Stomach (tissue), 9 donors: ENCODE measurements around the gene TRAPPC10. TPM values are rescaled to one million over a fixed set of nuclear protein-coding genes. Genes with fewer than 3 reads are reported as not detected.

Experiments
- DNase-seq, 2 donors: peaks; one replicate each; pipeline versions ENCODE4 v3.0.0 to v3.0.0-alpha.2; 2013 to 2019
- H3K27ac ChIP-seq, 5 donors: fragments of 200-600 bp in 4 of 5; sonication (generic) in 4 of 5; one replicate each; pipeline ENCODE4 v1.5.1; 2013 to 2019; ENCODE audit warnings: mild to moderate bottlenecking in 1 of 5, moderate library complexity in 1 of 5
- H3K27me3 ChIP-seq, 3 donors: fragments of 200-600 bp; sonication (generic); one replicate each; pipeline ENCODE4 v1.5.1; 2017 to 2019; ENCODE audit warnings: mixed run types in 1 of 3
- H3K36me3 ChIP-seq, 4 donors: fragments of 200-600 bp; sonication (generic); 1 replicate in 3 of 4; 2 replicates in 1 of 4; pipeline ENCODE4 v1.5.1; 2016 to 2019
- H3K4me1 ChIP-seq, 4 donors: fragments of 200-600 bp; sonication (generic); one replicate each; pipeline ENCODE4 v1.5.1; 2016 to 2019
- H3K4me3 ChIP-seq, 4 donors: fragments of 200-600 bp; sonication (generic) in 3 of 4; one replicate each; pipeline ENCODE4 v1.5.1; 2016 to 2019; ENCODE audit warnings: mild to moderate bottlenecking in 1 of 4
- H3K9me3 ChIP-seq, 4 donors: fragments of 200-600 bp; sonication (generic); one replicate each; pipeline ENCODE4 v1.5.1; 2016 to 2019
- EP300 ChIP-seq: sonication (generic); formaldehyde crosslinking; IDR thresholded peaks from one replicate; pipeline ENCODE4 v1.6.1; 2017; ENCODE audit warnings: antibody characterized with exemption
- POLR2A ChIP-seq, 4 donors: fragments of 450-650 bp; IDR thresholded peaks; one replicate each; pipeline ENCODE4 v1.6.1; 2016; ENCODE audit warnings: antibody characterized with exemption in 4 of 4, control low read depth in 2 of 4, mild to moderate bottlenecking in 1 of 4, moderate library complexity in 1 of 4
- POLR2AphosphoS5 ChIP-seq, 3 donors: sonication (generic); formaldehyde crosslinking; IDR thresholded peaks; one replicate each; pipeline ENCODE4 v1.6.1; 2016; ENCODE audit warnings: antibody characterized with exemption in 3 of 3
- WGBS, 5 donors: extraction: QIAGEN DNeasy Blood & Tissue Kit in 3 of 5; methylation state at CpG; one replicate each; pipeline versions ENCODE4 v1.1.5 to v1.1.7; 2013 to 2018; 5-methylcytosine and 5-hydroxymethylcytosine counted together
- intact Hi-C: fragments of 100-400 bp; cut with DNase I; formaldehyde crosslinking; loops from one replicate; pipeline ENCODE4 v1.15.1; 2023; ENCODE audit warnings: low total_unique reads
- polyA plus RNA-seq, 3 donors: library from polyadenylated mRNA; stranded (reverse); fragments of 200-250 nt; gene quantifications; one replicate each; pipeline ENCODE4 v1.2.3, GENCODE V29; 2013
- total RNA-seq, 5 donors: library from RNA; depleted of rRNA; stranded (reverse); fragments of >200 nt; gene quantifications; one replicate each; pipeline versions ENCODE4 v1.1.0 to v1.2.3, GENCODE V29; 2014 to 2016
- TF ChIP-seq, protein P1 (sequence below), 7 experiments: fragments of 450-650 bp in 4 of 7; fragments of 200-600 bp in 3 of 7; sonication (generic) in 3 of 7; IDR thresholded peaks; one replicate each; pipeline ENCODE4 v1.5.1; 2016 to 2019; ENCODE audit warnings: antibody characterized with exemption in 7 of 7, control low read depth in 2 of 7, mild to moderate bottlenecking in 1 of 7
- donor health status: healthy with polysubstance abuse.
- donor health status: Bipolar disorder and iron deficiency.
- donor health status: healthy.

The TRAPPC10 gene
- total and polyA plus RNA-seq, 8 donors, result 3.7 to 88.1 (median 23.7) TPM

GRCh38 chr21:44057960-44058651, 46.0 kb downstream of the TRAPPC10 start:
- H3K27ac ChIP-seq, result no peak overlapping the region
- no peaks in the 10 kb centered on the region for H3K9me3 ChIP-seq
- H3K36me3 ChIP-seq, result peaks cover 29 to 90% (median 86%) of the 10 kb centered on the region in 4 donors
- TF ChIP-seq POLR2AphosphoS5 (IDR thresholded peaks at IDR 0.05) (no peak), EP300 (no peak), POLR2A (IDR thresholded peaks at IDR 0.05) (no peak)
- TF ChIP-seq, protein P1, sequence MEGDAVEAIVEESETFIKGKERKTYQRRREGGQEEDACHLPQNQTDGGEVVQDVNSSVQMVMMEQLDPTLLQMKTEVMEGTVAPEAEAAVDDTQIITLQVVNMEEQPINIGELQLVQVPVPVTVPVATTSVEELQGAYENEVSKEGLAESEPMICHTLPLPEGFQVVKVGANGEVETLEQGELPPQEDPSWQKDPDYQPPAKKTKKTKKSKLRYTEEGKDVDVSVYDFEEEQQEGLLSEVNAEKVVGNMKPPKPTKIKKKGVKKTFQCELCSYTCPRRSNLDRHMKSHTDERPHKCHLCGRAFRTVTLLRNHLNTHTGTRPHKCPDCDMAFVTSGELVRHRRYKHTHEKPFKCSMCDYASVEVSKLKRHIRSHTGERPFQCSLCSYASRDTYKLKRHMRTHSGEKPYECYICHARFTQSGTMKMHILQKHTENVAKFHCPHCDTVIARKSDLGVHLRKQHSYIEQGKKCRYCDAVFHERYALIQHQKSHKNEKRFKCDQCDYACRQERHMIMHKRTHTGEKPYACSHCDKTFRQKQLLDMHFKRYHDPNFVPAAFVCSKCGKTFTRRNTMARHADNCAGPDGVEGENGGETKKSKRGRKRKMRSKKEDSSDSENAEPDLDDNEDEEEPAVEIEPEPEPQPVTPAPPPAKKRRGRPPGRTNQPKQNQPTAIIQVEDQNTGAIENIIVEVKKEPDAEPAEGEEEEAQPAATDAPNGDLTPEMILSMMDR (IDR thresholded peaks at IDR 0.05), result no peak
- DNase-seq, result no peak
- H3K27me3 ChIP-seq, result no peaks in the 10 kb centered on the region
- peaks cover 0 to 6% (median 2%) of the 10 kb centered on the region in 4 donors for H3K4me1 ChIP-seq
- intact Hi-C loops, result no loop called here
- no peak overlapping the region for H3K4me3 ChIP-seq
- 88 to 96% (median 92%) methylated on average over 15 of the region's 15 CpGs for WGBS, 5 donors

DNA sequence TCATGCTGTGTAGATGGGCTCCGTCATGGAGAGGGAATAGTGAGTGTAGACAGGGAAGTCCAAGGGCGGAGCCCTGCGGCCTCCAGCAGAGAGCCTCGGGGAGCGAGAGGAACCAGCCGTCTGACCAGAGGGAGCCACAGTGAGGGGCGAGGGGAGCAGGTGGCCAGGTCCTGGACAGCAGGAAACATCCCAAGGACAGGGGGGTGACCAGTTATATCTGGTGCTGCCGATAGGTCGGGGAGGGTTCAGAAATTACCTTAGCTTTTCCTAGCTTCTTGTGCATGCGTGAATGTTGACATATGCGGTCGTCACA, 46.5 kb downstream of the TRAPPC10 start:
- H3K4me1 ChIP-seq, result peaks cover 0 to 6% (median 0%) of the 10 kb centered on the region in 4 donors
- intact Hi-C loops, result no loop called here
- no peak overlapping the region for H3K4me3 ChIP-seq
- no peaks in the 10 kb centered on the region for H3K27me3 ChIP-seq
- 89 to 95% (median 91%) methylated on average over 12 of the region's 12 CpGs for WGBS, 5 donors
- DNase-seq, result no peak
- no peak overlapping the region for H3K27ac ChIP-seq
- peaks cover 34 to 92% (median 89%) of the 10 kb centered on the region in 4 donors for H3K36me3 ChIP-seq
- TF ChIP-seq POLR2A (IDR thresholded peaks at IDR 0.05), result no peak
- no peaks in the 10 kb centered on the region for H3K9me3 ChIP-seq

GRCh38 chr21:44058981-44059380, 46.9 kb downstream of the TRAPPC10 start:
- Histone ChIP-seq H3K4me1 (peaks cover 0 to 6% (median 0%) of the 10 kb centered on the region in 4 donors), H3K9me3 (no peaks in the 10 kb centered on the region), H3K36me3 (peaks cover 38 to 92% (median 91%) of the 10 kb centered on the region in 4 donors), H3K27me3 (no peaks in the 10 kb centered on the region), H3K4me3 (no peak overlapping the region), H3K27ac (no peak overlapping the region)
- 89 to 92% (median 90%) methylated on average over 17 of the region's 17 CpGs for WGBS, 5 donors
- DNase-seq, result no peak
- intact Hi-C loops, result no loop called here
- TF ChIP-seq, protein P1 (IDR thresholded peaks at IDR 0.05), result no peak
- TF ChIP-seq POLR2AphosphoS5 (IDR thresholded peaks at IDR 0.05), result no peak
- TF ChIP-seq EP300, result no peak
- no peak for TF ChIP-seq POLR2A (IDR thresholded peaks at IDR 0.05)

DNA sequence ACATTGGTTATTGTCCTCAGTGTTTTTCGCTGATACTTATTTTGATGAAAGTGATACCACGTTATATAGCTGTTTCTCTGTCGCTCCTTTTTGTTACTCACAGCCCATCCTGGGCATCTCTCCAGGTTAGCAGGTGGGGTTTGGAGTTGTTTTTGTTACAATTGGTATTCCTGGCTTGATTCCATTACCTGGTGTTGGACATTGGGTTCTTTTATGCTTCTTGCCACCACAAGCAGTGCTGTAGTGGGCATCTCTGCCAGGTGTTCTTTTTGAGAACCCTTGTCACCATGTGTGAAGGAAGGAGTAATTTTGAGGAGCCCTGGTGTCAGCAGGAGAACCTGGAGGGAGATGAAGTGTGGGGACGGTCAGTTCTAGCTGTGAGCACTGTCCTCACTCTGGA, 47.6 kb downstream of the TRAPPC10 start:
- intact Hi-C loops, result no loop called here
- Histone ChIP-seq H3K36me3 (peaks cover 42 to 99% (median 96%) of the 10 kb centered on the region in 4 donors), H3K9me3 (no peaks in the 10 kb centered on the region), H3K27ac (no peak overlapping the region), H3K4me3 (no peak overlapping the region), H3K27me3 (no peaks in the 10 kb centered on the region), H3K4me1 (no peaks in the 10 kb centered on the region)
- DNase-seq, result no peak
- TF ChIP-seq, protein P1 (IDR thresholded peaks at IDR 0.05), result no peak
- TF ChIP-seq POLR2A (IDR thresholded peaks at IDR 0.05) (no peak), POLR2AphosphoS5 (IDR thresholded peaks at IDR 0.05) (no peak), EP300 (no peak)
- WGBS, 5 donors, result 89 to 94% (median 92%) methylated on average over 4 of the region's 4 CpGs

- intact Hi-C loops, result no loop called here
- TF ChIP-seq EP300, result no peak
- TF ChIP-seq, protein P1 (IDR thresholded peaks at IDR 0.05), result no peak
- no peak for TF ChIP-seq POLR2A (IDR thresholded peaks at IDR 0.05)
- TF ChIP-seq POLR2AphosphoS5 (IDR thresholded peaks at IDR 0.05), result no peak
- Histone ChIP-seq H3K4me1 (peaks cover 0 to 8% (median 4%) of the 10 kb centered on the region in 4 donors), H3K36me3 (peaks cover 37 to 98% (median 97%) of the 10 kb centered on the region in 4 donors), H3K9me3 (no peaks in the 10 kb centered on the region), H3K4me3 (no peak overlapping the region), H3K27me3 (no peaks in the 10 kb centered on the region), H3K27ac (no peak overlapping the region)
- no peak for DNase-seq
- WGBS, 5 donors, result 87 to 97% (median 93%) methylated on average over 6 to 7 of the region's 7 CpGs
Measured at GRCh38 chr21:44062380-44062779, 50.3 kb downstream of the TRAPPC10 start.
